Measurements from ENCODE around the gene RWDD3. TPM values are rescaled to one million over a fixed set of nuclear protein-coding genes. Genes with fewer than 3 reads are reported as not detected.

RWDD3 gene
- total RNA-seq, 1 experiment from 2014 or later, result 10.3 TPM

- Mint-ChIP-seq H3K27me3 (ENCODE audit: insufficient read depth, unreplicated experiment) (no peaks in the 10 kb centered on the region), H3K4me3 (ENCODE audit: unreplicated experiment) (no peak overlapping the region), H3K4me1 (ENCODE audit: insufficient read depth, unreplicated experiment) (no peaks in the 10 kb centered on the region), H3K27ac (ENCODE audit: low read depth, unreplicated experiment) (no peak overlapping the region), H3K9me3 (ENCODE audit: unreplicated experiment) (no peaks in the 10 kb centered on the region), H3K36me3 (ENCODE audit: insufficient read depth, unreplicated experiment) (no peaks in the 10 kb centered on the region)
- no peak for DNase-seq (ENCODE audit: unreplicated experiment)
- POLR2A ChIA-PET, result no interaction called here
- no TSS peak for BruUV-seq (replicated peaks)
- CTCF ChIA-PET, result interaction anchor here (0.7 kb wide), 1 partner anchor 250 kb away, joined by 3 read pairs; no protein-coding TSS in a partner anchor
- intact Hi-C loops (cut with micrococcal nuclease), result no loop called here
- TF ChIP-seq, protein P1, sequence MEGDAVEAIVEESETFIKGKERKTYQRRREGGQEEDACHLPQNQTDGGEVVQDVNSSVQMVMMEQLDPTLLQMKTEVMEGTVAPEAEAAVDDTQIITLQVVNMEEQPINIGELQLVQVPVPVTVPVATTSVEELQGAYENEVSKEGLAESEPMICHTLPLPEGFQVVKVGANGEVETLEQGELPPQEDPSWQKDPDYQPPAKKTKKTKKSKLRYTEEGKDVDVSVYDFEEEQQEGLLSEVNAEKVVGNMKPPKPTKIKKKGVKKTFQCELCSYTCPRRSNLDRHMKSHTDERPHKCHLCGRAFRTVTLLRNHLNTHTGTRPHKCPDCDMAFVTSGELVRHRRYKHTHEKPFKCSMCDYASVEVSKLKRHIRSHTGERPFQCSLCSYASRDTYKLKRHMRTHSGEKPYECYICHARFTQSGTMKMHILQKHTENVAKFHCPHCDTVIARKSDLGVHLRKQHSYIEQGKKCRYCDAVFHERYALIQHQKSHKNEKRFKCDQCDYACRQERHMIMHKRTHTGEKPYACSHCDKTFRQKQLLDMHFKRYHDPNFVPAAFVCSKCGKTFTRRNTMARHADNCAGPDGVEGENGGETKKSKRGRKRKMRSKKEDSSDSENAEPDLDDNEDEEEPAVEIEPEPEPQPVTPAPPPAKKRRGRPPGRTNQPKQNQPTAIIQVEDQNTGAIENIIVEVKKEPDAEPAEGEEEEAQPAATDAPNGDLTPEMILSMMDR (IDR thresholded peaks at IDR 0.05; ENCODE audit: unreplicated experiment), result no peak
These were observed 44.4 kb downstream of the RWDD3 start for GRCh38 chr1:95278173-95279006.

GRCh38 chr1:95281781-95282517 lies 47.9 kb downstream of the RWDD3 start:
- intact Hi-C loops (cut with micrococcal nuclease), result no loop called here
- BruUV-seq (replicated peaks), result no TSS peak
- CTCF ChIA-PET, result no interaction called here

GRCh38 chr1:95282518-95282895 lies 48.5 kb downstream of the RWDD3 start:
- H3K27ac Mint-ChIP-seq (ENCODE audit: low read depth, unreplicated experiment), result no peak overlapping the region

More at GRCh38 chr1:95281781-95282517, 47.9 kb downstream of the RWDD3 start:
- TF ChIP-seq, protein P1 (IDR thresholded peaks at IDR 0.05; ENCODE audit: unreplicated experiment), result no peak
- H3K4me1 Mint-ChIP-seq (ENCODE audit: insufficient read depth, unreplicated experiment), result no peaks in the 10 kb centered on the region
- H3K4me3 Mint-ChIP-seq (ENCODE audit: unreplicated experiment), result no peak overlapping the region
- DNase-seq (ENCODE audit: unreplicated experiment), result no peak
- no peak overlapping the region for H3K27ac Mint-ChIP-seq (ENCODE audit: low read depth, unreplicated experiment)
- POLR2A ChIA-PET, result interaction anchor here (1.0 kb wide), 1 partner anchor 25 kb away, joined by 4 read pairs; no protein-coding TSS in a partner anchor
- H3K9me3 Mint-ChIP-seq (ENCODE audit: unreplicated experiment), result no peaks in the 10 kb centered on the region
- H3K27me3 Mint-ChIP-seq (ENCODE audit: insufficient read depth, unreplicated experiment), result no peaks in the 10 kb centered on the region
- no peaks in the 10 kb centered on the region for H3K36me3 Mint-ChIP-seq (ENCODE audit: insufficient read depth, unreplicated experiment)

More at GRCh38 chr1:95282518-95282895, 48.5 kb downstream of the RWDD3 start:
- Mint-ChIP-seq H3K27me3 (ENCODE audit: insufficient read depth, unreplicated experiment) (no peaks in the 10 kb centered on the region), H3K36me3 (ENCODE audit: insufficient read depth, unreplicated experiment) (no peaks in the 10 kb centered on the region), H3K4me1 (ENCODE audit: insufficient read depth, unreplicated experiment) (no peaks in the 10 kb centered on the region), H3K9me3 (ENCODE audit: unreplicated experiment) (no peaks in the 10 kb centered on the region), H3K4me3 (ENCODE audit: unreplicated experiment) (no peak overlapping the region)
- no peak for DNase-seq (ENCODE audit: unreplicated experiment)
- POLR2A ChIA-PET, result interaction anchor here (1.0 kb wide), 1 partner anchor 25 kb away, joined by 4 read pairs; no protein-coding TSS in a partner anchor
- BruUV-seq (replicated peaks), result no TSS peak
- CTCF ChIA-PET, result no interaction called here
- intact Hi-C loops (cut with micrococcal nuclease), result no loop called here
- TF ChIP-seq, protein P1 (IDR thresholded peaks at IDR 0.05; ENCODE audit: unreplicated experiment), result no peak
